Measurements from ENCODE around the gene POLR2I.
"Not testable (repeated sequence)": the region's sequence is repeated elsewhere in the genome, so short reads cannot be mapped to it uniquely, and the experiment has no call there.

POLR2I gene

DNA sequence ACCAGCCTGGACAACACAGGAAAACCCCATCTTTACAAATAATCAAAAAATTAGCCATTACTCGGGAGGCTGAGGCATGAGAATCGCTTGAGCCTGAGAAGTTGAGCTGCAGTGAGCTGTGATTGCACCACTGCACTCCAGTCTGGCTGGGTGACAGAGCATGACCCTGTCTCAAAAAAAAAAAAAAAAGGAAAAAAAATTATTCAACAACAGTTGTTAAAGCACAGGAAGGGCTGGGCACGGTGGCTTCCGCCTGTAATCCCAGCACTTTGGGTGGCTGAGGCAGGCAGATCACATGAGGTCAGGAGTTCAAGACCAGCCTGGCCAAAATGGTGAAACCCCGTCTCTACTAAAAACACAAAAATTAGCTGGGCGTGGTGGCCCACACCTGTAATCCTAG is 16.5 kb upstream of the POLR2I start:
- not testable (repeated sequence) for DNase-seq

DNA sequence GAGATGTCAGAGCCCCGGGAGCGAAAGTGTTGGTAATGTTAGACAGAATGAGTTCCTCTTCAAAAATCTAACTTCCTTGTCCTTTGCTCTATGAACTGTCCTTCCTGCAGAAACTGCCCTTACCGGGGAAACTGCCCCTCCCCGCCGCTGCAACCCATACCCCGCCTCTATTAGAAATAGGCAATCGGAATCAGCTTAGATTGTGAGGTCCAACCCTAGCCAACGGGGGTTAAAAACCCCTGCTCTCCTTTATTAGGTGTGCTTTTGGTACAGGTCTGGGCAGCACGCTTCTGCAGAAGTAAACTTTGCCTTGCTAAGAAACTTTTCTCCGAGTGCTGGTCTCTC is 13.7 kb upstream of the POLR2I start:
- peak; percentile 36 to 72 for DNase-seq

DNA sequence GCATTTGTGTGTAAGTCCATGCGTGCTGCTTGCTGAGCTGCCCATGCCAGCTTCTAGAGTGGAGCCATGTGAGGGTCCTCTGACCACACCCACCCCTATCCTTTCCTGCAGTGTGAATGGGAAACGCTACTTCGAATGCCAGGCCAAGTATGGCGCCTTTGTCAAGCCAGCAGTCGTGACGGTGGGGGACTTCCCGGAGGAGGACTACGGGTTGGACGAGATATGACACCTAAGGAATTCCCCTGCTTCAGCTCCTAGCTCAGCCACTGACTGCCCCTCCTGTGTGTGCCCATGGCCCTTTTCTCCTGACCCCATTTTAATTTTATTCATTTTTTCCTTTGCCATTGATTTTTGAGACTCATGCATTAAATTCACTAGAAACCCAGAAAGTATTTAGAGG is 10.9 kb upstream of the POLR2I start:
- DNase-seq, result no peak

DNA sequence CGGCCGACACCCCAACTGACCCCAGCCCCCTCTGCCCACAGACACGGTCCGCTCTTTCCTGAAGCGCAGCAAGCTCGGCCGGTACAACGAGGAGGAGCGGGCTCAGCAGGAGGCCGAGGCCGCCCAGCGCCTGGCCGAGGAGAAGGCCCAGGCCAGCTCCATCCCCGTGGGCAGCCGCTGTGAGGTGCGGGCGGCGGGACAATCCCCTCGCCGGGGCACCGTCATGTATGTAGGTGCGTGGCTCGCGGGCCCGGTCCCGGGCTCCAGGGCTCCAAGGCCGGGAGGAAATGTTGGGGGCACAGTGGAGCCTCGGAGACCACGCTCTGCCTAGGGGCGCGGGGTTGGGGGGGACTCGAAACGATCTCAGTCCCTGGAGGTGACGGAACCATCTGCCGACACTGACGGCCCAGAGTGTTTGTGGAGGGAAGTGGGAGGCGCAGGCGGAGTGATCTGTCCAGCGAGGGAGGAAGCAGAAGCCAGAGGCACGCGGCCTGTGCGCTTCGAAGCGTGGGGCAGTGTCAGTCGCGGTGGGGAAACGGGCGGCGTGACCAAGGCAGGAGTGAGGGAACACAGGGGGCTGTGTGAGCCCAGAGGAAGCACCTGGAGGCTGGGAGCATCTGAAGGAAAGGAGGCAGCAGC is 6.9 kb upstream of the POLR2I start:
- DNase-seq, result no peak

DNA sequence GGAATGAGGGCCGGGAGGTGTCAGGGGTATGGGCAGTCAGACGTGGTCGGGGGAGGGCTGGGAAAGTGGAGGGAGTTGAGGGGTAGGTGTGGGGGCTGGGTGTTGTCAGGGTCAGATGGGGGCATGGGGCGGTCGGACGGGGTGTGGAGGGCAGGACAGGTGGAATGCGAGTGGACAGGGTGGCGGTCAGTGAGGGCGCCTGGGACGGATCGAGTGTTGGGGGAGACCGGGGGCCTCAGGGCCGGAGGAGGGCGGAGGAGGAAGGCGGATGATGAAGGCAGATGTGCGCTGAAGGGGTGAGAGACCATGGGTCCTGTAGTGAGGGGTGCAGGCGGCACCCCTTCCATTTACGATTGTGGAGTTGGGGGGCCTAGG is 6.3 kb upstream of the POLR2I start:
- no peak for DNase-seq

DNA sequence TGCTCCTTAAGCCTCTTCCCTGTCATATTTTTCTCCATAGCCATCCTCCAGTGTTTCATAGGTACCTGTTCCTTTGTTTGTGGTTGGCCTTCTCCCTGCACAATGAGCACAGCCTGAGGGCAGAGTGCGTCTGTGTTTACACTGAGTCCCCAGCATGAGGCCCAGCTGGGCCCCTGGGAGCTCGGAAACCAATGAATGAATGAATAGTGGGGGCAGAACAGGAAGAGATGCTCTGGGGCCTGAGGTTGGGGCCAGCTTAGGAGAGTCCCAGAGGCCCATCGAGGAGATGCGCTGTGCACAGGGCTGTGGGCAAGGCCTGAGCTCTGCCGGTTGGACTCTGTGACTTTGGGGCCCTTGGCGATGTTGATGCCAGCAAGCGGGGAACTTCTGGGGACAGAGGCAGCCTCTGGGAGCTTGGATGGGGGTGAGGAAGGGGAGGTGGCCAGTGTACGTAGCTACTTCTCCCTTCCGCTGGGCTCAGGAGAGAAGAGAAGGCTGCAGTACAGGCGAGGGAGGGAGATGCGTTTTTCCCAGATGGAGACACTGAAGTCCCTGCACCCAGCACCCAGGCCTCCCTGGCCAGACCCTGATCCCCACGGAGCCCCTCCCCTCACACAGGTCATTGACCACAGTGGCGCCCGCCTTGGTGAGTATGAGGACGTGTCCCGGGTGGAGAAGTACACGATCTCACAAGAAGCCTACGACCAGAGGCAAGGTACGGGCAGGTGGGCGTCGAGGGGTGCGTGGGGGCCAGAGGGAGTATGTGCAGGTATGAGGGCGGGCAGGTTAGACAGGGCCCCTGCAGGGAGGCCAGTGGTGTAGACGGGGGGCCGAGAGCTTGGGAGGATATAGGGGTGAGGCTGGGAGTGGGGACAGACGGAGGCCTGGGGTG is 5.7 kb upstream of the POLR2I start:
- peak; percentile 88 to 91 for DNase-seq

DNA sequence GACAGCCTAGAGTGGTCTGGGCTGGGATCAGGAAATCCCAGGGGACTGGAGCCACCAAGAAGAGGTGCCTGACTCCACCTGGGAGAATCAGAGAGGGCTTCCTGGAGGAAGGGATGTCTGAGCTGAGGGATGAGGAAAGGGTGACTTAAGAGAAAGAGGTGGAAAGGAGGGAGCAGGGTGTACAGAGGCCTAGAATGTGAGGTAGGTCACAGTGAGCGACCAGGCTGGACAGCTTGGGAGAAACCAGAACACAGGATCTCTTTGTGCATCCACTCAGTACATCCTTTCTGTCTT is 1.6 kb upstream of the POLR2I start:
- no peak for DNase-seq

DNA sequence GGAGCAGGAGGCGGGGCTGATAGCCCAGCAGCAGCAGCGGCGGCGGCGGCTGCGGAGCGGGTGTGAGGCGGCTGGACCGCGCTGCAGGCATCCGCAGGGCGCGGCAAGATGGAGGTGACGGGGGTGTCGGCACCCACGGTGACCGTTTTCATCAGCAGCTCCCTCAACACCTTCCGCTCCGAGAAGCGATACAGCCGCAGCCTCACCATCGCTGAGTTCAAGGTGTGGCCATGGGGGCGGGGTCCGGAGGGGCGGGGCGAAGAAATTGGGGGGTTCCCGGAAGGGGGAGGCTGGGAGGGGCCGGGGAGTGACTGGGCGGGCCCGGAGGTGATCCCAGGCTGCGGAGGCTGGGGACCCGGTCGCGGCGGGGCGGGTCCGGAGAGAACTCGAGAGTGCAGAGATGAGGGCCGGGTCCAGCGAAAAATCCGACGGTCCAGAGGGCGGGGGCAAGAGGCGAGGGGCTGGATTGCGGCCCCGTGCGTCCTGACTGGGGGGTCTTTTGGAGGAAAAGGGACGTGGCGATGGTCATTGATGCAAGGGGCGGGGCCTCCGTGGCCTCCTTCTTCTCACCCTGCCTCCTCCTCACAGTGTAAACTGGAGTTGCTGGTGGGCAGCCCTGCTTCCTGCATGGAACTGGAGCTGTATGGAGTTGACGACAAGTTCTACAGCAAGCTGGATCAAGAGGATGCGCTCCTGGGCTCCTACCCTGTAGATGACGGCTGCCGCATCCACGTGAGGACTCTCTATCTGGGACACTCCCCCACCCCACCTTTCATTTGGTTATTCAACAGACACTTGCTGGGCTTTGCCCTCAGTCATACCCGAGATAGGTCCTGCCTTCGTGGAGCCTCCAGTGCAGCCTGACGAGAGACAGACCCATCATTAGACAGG is 1.0 kb upstream of the POLR2I start, which contains the start of gene TBCB:
Gene TBCB (plus strand): TSS at position 16 of the 891 bp plus-strand sequence. CDS start 93 bp downstream, at position 109.
- peak; percentile 54 to 94 for DNase-seq

DNA sequence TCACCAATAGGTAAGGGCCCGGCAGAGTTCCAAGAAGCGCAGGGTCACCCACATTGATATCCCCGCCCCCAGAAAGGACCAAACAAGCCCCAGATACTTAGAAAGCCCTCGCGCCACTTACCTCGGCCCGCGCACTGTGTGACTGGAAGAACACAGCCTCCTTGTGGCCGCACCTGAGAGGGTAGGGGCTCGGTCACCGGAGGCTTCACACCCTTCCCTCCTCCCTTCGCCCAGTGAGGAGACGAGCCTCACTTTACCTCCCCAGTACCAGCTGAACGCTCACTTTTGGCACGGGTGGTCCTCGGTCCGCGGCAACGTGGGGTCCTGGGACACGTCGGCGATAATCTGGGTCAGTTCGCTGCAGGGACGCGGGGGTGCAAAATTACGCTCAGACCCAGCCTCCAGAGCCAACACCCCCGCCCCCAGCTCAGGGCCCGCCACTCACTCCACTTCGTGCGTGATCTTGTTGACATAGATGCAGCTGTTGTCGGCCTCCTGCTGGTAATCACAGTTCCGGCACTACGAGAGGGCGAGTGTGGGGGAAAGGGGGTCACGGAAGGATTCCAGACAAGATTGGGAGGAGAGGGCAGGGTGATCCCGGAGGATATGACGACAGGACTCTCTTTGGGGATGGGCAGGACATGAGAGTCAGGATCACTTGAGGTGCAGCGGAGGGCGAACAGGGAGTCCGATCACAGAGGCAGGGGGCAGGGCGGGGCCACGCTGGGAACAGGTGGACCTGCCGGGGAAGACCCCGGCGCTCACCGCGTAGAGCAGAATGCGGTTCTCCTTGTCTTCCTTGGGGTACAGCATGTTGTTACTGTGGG is 568 bp downstream of the POLR2I start:
- peak; percentile 65 to 68 for DNase-seq

DNA sequence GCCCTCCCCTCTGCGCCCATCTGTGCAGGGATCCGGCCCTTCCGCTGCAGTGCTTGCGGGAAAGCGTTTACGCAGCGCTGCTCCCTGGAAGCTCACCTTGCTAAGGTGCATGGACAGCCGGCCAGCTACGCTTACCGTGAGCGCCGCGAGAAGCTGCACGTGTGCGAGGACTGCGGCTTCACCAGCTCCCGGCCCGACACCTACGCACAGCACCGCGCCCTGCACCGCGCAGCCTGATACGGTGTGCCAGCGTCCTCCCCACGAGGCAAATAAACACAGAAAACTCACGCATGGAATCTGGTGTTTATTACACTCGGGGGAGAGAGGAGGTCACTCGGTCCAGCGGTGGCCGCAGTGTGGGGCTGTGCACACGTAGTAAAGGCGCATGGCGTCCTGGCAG is 1.2 kb downstream of the POLR2I start:
- DNase-seq, result peak in 1 of 2 experiments; percentile 43

DNA sequence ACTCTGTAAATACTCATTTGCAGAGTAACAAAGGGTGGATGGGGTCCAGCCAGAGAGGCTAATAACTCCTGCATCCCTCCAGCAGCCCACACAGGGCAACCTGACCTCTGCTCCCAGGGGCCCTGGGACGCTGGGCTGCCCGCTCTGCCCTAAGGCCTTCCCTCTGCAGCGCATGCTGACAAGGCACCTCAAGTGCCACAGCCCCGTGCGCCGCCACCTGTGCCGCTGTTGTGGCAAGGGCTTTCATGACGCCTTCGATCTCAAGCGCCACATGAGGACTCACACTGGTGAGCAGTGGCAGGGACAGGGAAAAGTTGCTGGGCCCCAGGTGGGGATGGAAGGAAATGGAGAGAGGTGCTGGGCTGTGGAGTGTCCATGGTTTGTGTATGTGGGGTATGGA is 2.0 kb downstream of the POLR2I start:
- no peak for DNase-seq

DNA sequence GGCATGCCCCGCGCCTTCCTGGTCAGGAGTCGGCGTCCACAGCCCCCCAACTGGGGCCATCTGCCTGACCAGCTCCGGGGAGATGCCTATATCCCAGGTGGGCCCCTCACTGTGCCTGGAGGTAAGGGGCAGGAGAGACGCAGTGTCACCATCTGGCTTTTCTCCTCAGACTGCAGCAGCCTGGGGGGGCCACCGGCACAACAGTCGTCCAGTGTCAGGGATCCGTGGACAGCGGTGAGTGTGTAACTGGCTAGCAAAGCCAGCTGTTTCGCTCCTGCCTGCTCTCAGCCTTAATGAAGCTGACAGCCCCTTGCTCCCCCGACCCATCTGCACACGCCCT is 3.5 kb downstream of the POLR2I start:
- DNase-seq, result no peak

DNA sequence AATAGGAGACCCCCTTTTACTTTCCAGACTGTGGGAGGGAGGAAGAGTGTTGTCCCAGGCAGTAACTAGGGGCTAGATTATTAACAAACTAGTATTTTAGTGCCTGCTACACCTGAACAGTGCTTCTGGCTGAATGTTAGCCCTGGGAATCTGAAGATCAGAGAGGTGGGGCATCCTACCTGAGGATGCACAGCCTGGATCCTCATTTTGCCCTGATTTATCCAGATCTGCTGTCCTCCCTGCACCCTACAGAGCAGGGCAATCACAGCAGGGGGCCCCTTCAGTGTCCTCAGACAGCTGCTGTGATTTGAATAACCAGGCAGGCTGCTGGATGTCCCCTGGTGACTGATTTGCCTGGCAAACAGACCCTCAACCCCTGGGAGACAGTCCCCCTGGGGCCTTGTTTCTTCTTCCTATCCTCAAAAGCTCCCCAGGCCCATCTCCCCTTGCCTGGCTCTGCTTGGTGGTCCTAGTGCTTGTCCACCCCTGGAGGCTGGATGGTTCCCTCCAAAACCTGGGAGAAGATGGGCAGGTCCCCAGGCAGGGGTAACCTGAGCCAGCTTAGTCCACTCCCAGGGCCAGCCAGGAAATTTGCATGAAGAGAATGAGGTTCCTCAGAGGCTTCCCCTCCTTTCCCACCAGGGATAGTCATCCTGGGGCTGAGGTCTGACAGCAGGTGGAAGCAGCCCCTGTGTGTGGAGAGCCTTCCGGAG is 4.0 kb downstream of the POLR2I start, which contains the start of gene OVOL3:
Gene OVOL3 (plus strand): TSS at position 657 of the 713 bp plus-strand sequence. CDS start 60 bp downstream, outside the sequence.
- peak; percentile 92 to 96 for DNase-seq

DNA sequence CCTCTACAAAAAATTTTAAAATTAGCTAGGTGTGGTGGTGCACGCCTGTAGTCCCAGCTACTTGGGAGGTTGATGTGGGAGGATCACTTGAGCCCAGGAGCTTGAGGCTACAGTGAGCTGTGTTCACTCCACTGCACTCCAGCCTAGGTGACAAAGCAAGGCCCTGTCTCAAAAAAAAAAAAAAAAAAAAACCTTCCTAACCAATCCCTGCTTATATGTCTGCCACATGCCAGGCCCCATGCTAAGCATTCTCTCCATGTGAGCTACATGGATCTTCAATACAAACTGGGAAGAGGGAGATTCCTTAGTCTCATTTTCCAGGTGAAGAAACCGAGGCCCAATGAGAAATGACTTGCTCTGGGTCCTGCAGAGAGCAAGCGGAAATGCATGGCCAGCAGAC is 6.0 kb downstream of the POLR2I start:
- DNase-seq, result no peak

DNA sequence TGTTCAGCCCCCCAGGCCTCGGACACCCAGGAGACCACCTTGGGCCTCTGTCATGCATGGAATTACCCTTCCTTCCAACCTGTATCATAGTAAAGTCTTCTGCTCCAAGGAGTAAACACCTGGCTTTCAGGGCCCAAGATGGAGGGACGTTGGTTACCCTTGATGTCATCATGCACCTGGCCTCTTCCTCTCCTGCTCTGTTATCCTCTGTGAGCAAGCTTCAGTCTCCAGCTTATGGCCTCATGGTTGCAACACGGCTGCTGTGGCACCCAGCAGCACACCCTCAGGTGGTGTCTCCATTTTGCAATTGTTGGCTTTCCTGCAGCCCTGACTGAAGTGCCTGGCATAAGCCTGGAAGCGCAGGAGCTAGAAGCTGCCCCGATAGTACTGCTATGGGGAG is 7.7 kb downstream of the POLR2I start:
- no peak for DNase-seq

DNA sequence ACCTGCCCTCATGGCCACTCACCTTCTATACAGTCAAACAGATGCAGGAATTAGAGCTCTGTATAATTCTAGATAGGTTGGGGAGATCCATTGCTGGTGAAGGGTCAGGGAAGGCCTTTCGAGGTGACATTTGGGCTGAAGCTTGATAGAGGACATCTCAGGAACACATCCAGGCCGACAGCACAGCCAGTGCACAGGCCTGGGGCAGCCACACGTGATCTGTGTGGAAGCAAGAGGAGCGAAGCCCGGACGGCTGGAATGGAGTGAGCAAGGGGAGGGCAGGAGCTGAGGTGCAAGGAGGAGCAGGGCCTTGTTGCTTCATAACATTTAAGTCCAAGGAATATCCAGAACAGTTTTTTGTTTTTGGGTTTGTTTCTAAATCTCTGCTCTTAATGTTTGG is 8.2 kb downstream of the POLR2I start:
- DNase-seq, result no peak

DNA sequence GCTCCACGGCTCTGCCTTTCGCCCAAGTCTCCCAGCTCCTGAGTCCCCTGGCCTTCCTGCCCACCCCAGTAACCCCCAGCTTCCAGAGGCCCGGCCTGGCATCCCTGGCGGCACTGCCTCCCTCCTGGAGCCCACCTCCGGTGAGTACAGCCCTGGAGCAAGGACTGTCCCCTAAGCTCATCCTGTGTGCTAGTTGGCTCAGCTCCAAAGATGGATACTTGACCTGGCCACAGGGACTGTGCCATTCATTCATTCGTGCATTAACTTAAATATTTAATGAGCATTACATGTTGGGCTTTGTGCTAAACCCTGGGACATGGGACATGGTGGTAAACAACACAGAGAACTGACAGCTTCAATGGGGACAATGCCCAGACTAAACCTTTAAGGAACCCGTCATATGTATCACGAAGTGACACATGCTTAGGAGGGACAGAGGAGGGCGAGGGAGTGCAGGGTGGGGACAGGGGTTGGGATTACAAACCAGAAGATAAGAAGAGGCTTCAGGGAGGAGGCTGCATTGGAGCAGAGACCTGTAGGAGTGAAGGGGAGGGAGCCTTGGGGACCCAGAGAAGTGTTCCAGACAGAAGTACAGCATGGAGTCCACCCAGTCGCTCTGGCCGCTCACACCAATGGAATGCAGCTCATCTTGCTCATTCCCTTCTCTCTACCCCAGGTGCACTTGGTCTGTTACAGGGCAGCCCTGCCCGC is 10.7 kb downstream of the POLR2I start:
- no peak for DNase-seq

DNA sequence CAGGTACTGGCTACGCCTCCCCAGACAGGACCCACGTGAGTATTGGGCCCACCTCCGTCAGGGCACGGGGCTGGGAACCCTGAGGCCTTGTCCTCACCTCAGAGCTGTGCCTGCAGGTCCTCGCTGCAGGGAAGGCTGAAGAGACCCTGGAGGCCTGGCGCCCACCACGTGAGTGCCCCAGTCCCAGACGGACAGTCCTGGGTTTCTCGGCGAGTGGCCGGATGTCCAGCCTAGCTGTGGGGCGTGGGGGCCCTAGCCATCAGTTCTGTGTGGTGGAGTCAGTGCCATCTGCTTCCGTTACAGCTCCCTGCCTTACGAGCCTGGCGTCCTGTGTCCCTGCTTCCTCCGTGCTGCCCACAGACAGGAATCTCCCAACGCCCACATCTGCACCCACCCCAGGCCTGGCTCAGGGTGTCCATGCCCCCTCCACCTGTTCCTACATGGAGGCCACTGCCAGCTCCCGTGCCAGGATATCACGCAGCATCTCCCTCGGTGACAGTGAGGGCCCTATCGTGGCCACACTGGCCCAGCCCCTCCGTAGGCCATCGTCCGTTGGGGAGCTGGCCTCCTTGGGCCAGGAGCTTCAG is 11.5 kb downstream of the POLR2I start:
- no peak for DNase-seq

DNA sequence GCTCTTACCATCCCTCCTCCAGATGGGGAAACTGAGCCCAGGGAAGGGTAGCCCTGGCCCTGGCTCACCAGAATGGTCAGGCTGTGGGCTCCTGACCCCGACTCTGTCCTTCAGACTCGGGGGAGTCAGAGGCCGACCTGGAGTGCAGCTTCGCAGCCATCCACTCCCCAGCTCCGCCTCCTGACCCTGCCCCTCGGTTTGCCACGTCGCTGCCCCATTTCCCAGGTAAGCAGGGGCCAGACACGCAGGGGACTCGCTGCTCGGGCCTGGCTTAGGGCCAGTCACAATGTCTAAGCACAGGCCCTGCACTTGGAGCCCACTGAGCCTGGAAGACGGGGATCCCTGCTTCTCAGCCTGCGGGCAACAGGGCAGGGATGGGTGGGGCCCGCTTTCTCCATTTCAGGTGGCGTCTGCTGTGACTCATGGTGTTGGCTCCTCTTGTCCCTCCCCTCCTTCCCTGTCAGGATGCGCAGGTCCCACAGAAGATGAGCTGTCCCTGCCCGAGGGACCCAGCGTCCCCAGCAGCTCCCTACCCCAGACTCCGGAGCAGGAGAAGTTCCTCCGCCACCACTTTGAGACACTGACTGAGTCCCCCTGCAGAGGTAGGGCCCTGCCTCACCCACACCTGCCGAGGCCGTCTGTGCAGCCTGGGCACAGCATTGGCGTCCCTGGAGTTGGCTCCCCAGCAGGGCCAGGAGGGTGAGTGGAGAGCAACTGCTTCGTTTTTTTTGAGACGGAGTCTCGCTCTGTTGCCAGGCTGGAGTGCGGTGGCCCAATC is 12.9 kb downstream of the POLR2I start:
- DNase-seq, result no peak

DNA sequence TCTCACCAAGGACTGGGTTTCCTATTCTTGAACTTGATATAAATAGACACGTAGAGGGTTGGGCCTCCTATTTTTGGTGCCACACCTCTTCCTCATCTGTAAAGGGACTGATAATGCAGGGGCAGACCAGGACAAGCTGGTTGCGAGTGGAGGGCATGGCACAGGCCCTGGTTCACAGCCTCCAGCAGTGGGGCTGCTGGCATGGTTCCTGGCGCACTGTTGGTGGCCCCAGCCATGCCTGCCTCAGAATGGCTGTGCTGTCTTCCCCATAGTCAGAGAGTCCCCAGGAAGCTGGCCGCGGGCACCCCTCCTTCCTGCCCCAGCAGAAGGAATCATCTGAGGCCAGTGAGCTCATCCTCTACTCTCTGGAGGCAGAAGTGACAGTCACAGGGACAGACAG is 14.2 kb downstream of the POLR2I start:
- DNase-seq, result no peak

Measured in NCI-H526 (cell line).